Measurements from ENCODE around the gene ANKRD55.

DNA sequence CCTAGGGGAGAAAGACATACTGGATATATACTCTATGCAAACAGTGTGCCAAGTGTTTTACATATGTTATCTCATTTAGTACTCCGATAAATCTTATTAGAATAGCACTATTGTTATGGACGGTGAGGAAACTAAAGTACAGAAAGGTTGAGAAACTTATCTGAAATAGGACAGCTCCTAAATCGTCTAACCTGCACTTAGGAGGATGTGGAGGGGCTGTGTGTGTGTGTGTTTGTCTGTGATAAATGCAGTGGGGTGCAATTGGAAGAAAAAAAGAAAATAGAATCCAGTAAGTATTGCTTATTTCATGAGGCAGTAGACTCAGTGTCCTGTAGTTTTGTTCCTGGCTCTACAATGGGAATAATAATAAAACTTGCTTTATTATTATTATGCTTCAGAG is 131.9 kb downstream of the ANKRD55 start:
- TF ChIP-seq CREM (CRISPR knock-in tag; IDR thresholded peaks at IDR 0.05) (no peak), PRRX2 (CRISPR knock-in tag; IDR thresholded peaks at IDR 0.05) (no peak), CREB1 (CRISPR knock-in tag; IDR thresholded peaks at IDR 0.05) (no peak), ZNF416 (CRISPR knock-in tag; IDR thresholded peaks at IDR 0.05) (no peak), ZNF317 (CRISPR knock-in tag; IDR thresholded peaks at IDR 0.05; ENCODE audit: borderline replicate concordance, low read depth) (no peak), CBFB (CRISPR knock-in tag; IDR thresholded peaks at IDR 0.05; ENCODE audit: low read depth) (no peak), RORB (CRISPR knock-in tag; IDR thresholded peaks at IDR 0.05) (no peak), HMGA2 (CRISPR knock-in tag; IDR thresholded peaks at IDR 0.05) (no peak)
- TF ChIP-seq, protein P1, sequence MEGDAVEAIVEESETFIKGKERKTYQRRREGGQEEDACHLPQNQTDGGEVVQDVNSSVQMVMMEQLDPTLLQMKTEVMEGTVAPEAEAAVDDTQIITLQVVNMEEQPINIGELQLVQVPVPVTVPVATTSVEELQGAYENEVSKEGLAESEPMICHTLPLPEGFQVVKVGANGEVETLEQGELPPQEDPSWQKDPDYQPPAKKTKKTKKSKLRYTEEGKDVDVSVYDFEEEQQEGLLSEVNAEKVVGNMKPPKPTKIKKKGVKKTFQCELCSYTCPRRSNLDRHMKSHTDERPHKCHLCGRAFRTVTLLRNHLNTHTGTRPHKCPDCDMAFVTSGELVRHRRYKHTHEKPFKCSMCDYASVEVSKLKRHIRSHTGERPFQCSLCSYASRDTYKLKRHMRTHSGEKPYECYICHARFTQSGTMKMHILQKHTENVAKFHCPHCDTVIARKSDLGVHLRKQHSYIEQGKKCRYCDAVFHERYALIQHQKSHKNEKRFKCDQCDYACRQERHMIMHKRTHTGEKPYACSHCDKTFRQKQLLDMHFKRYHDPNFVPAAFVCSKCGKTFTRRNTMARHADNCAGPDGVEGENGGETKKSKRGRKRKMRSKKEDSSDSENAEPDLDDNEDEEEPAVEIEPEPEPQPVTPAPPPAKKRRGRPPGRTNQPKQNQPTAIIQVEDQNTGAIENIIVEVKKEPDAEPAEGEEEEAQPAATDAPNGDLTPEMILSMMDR (IDR thresholded peaks at IDR 0.05): no peak
- TF ChIP-seq, protein P2, sequence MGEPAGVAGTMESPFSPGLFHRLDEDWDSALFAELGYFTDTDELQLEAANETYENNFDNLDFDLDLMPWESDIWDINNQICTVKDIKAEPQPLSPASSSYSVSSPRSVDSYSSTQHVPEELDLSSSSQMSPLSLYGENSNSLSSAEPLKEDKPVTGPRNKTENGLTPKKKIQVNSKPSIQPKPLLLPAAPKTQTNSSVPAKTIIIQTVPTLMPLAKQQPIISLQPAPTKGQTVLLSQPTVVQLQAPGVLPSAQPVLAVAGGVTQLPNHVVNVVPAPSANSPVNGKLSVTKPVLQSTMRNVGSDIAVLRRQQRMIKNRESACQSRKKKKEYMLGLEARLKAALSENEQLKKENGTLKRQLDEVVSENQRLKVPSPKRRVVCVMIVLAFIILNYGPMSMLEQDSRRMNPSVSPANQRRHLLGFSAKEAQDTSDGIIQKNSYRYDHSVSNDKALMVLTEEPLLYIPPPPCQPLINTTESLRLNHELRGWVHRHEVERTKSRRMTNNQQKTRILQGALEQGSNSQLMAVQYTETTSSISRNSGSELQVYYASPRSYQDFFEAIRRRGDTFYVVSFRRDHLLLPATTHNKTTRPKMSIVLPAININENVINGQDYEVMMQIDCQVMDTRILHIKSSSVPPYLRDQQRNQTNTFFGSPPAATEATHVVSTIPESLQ (CRISPR knock-in tag; IDR thresholded peaks at IDR 0.05): no peak
- TF ChIP-seq, protein P3, sequence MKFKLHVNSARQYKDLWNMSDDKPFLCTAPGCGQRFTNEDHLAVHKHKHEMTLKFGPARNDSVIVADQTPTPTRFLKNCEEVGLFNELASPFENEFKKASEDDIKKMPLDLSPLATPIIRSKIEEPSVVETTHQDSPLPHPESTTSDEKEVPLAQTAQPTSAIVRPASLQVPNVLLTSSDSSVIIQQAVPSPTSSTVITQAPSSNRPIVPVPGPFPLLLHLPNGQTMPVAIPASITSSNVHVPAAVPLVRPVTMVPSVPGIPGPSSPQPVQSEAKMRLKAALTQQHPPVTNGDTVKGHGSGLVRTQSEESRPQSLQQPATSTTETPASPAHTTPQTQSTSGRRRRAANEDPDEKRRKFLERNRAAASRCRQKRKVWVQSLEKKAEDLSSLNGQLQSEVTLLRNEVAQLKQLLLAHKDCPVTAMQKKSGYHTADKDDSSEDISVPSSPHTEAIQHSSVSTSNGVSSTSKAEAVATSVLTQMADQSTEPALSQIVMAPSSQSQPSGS (CRISPR knock-in tag; IDR thresholded peaks at IDR 0.05; ENCODE audit: borderline replicate concordance, low read depth): no peak
- TF ChIP-seq, protein P4, sequence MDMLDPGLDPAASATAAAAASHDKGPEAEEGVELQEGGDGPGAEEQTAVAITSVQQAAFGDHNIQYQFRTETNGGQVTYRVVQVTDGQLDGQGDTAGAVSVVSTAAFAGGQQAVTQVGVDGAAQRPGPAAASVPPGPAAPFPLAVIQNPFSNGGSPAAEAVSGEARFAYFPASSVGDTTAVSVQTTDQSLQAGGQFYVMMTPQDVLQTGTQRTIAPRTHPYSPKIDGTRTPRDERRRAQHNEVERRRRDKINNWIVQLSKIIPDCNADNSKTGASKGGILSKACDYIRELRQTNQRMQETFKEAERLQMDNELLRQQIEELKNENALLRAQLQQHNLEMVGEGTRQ (CRISPR knock-in tag; IDR thresholded peaks at IDR 0.05): no peak

Data from WTC11 (cell line).